K562 (cell line): ENCODE data around the gene ZC3H12C.

Experiments
- CBX3 ChIP-seq, 2 experiments: IDR thresholded peaks; 1 replicate in 1 of 2; 2 replicates in 1 of 2; pipeline ENCODE4 v1.6.1; 2012; ENCODE audit warnings: inconsistent platforms in 2 of 2, low read length in 2 of 2, borderline replicate concordance in 1 of 2, control low read depth in 1 of 2
- CEBPB ChIP-seq: fragments of 450-650 bp; IDR thresholded peaks from 2 replicates; pipeline ENCODE4 v1.6.1; 2016; ENCODE audit warnings: missing genetic modification characterization, missing compliant biosample characterization
- POLR2A ChIP-seq: fragments of 450-650 bp; conservative IDR thresholded peaks from 2 replicates; pipeline ENCODE4 v1.6.1; 2016
- SIRT6 ChIP-seq: IDR thresholded peaks from one replicate; pipeline ENCODE4 v1.6.1; 2012; ENCODE audit warnings: low read depth, mild to moderate bottlenecking, control low read depth, inconsistent platforms, low read length, moderate library complexity
- SMARCC2 ChIP-seq: fragments of 450-650 bp; IDR thresholded peaks from 2 replicates; pipeline ENCODE4 v1.6.1; 2017; ENCODE audit warnings: antibody characterized with exemption, moderate library complexity, mild to moderate bottlenecking, low read depth
- SMC3 ChIP-seq: conservative IDR thresholded peaks from 2 replicates; pipeline ENCODE4 v1.6.1; 2011; ENCODE audit warnings: low read depth, low read length, improper control_type of control experiment; ENCODE audit not compliant: insufficient read depth
- ZNF24 ChIP-seq: fragments of 450-650 bp; IDR thresholded peaks from 2 replicates; pipeline ENCODE4 v1.6.1; 2016
- ZNF274 ChIP-seq: IDR thresholded peaks from 2 replicates; pipeline ENCODE4 v1.6.1; 2011; ENCODE audit warnings: low read depth, mild to moderate bottlenecking, low read length, moderate library complexity, borderline replicate concordance
- ZNF717 ChIP-seq: fragments of 250-450 bp; sonication (Bioruptor Pico); IDR thresholded peaks from 2 replicates; pipeline ENCODE4 v1.5.0; 2021
- TF ChIP-seq, protein P1 (sequence below): fragments of 250-450 bp; sonication (Bioruptor Pico); IDR thresholded peaks from 2 replicates; pipeline ENCODE4 v1.4.0; 2020; ENCODE audit warnings: mild to moderate bottlenecking, moderate library complexity

DNA sequence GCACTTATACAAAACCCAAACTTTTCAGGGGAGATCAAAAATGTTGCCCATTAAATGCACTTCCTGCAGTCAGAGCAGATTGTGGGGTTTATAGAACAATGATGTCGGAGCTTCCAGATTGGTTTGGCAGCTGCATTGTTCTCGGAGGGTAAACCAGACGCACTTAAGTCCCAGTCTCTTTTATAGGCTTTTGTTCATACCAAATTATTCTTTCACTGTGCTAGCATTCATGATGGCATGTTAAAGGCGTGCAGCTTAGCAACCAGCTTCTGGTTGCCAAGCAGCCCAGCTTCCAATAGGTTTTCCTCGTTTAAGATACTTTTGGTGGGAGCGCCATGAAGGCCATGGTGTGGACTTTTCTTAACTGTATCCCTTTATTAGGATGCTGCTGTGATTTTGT is 40.9 kb downstream of the ZC3H12C start:
- TF ChIP-seq SMARCC2 (no peak), CBX3 (IDR thresholded peaks at IDR 0.05; ENCODE audit: borderline replicate concordance in 1 of 2, low read length in 2 of 2) (no peak), ZNF24 (no peak), ZNF717 (CRISPR knock-in tag) (no peak), SMC3 (no peak), POLR2A (no peak), ZNF274 (no peak), SIRT6 (no peak), CEBPB (tag) (no peak)
- TF ChIP-seq, protein P1, sequence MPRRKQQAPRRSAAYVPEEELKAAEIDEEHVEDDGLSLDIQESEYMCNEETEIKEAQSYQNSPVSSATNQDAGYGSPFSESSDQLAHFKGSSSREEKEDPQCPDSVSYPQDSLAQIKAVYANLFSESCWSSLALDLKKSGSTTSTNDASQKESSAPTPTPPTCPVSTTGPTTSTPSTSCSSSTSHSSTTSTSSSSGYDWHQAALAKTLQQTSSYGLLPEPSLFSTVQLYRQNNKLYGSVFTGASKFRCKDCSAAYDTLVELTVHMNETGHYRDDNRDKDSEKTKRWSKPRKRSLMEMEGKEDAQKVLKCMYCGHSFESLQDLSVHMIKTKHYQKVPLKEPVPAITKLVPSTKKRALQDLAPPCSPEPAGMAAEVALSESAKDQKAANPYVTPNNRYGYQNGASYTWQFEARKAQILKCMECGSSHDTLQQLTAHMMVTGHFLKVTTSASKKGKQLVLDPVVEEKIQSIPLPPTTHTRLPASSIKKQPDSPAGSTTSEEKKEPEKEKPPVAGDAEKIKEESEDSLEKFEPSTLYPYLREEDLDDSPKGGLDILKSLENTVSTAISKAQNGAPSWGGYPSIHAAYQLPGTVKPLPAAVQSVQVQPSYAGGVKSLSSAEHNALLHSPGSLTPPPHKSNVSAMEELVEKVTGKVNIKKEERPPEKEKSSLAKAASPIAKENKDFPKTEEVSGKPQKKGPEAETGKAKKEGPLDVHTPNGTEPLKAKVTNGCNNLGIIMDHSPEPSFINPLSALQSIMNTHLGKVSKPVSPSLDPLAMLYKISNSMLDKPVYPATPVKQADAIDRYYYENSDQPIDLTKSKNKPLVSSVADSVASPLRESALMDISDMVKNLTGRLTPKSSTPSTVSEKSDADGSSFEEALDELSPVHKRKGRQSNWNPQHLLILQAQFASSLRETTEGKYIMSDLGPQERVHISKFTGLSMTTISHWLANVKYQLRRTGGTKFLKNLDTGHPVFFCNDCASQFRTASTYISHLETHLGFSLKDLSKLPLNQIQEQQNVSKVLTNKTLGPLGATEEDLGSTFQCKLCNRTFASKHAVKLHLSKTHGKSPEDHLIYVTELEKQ (CRISPR knock-in tag) = no peak
